T-helper 1 cell treated with Interleukin-12 subunit alpha and Interleukin-12 subunit beta and Interleukin-4 antibody, amounts not matched to agents 30 μg/mL and 1 μg/mL, for 36 hours (primary cell): ENCODE data around the gene THOP1.

Experiments used
- H3K27ac Mint-ChIP-seq: one replicate; pipeline ENCODE4 v1.8.0; 2021; ENCODE audit warnings: mild to moderate bottlenecking, mixed read lengths
- H3K27me3 Mint-ChIP-seq: one replicate; pipeline ENCODE4 v1.8.0; 2021; ENCODE audit warnings: low read depth, mixed read lengths
- H3K36me3 Mint-ChIP-seq: one replicate; pipeline ENCODE4 v1.8.0; 2021; ENCODE audit warnings: low read depth, mixed read lengths
- H3K4me1 Mint-ChIP-seq: one replicate; pipeline ENCODE4 v1.8.0; 2021; ENCODE audit warnings: low read depth, mixed read lengths
- H3K4me3 Mint-ChIP-seq: one replicate; pipeline ENCODE4 v1.8.0; 2021; ENCODE audit warnings: mild to moderate bottlenecking, moderate library complexity, mixed read lengths
- H3K9me3 Mint-ChIP-seq: one replicate; pipeline ENCODE4 v1.8.0; 2021; ENCODE audit warnings: mixed read lengths

THOP1 gene

DNA sequence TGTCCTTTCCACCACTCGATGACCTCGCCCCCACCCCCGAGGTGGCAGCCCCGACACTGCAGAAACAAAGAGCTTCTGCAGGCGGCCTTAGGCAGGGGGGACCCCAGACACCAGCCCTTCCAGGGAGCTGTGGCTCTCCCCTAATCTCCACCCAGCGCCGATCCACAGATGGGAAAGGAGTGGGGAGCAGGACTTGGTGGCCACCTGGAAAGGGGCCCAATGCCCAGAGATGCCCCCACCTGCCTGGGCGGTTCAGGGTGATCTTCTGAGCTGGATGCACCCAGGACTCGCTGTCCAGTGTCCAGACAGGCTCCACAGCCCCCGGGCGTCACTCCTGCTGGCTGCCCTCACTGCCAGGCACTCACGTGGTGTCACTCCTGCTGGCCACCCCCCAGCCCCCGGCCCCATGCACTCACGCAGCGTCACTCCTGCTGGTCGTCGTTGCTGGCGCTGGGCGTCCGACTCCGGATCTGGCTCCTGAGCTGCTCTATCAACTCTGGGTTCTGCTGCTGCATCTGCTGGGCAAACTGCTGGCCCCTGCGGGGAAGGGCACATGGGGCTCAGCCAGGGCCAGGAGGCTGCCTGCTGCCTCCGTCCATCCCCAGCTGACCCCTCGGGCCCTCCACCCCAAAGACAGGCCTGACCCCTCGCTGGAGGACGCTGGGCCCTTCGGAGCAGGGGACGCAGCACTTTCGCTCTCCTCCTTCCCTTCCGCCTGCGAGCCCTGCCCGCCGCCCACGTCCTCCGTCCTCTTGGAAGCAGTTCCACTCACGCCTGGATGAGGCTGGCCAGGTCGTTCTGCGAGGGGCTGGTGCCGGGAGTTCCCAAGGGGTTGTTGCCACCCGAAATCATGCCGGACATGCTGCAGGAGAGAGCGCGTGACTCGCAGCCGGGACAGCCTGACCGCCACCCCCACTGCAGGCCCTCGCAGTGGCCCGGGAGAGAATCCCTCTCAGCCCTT lies 28.1 kb upstream of the THOP1 start:
- Mint-ChIP-seq H3K4me1 (no peaks in the 10 kb centered on the region), H3K4me3 (no peak overlapping the region), H3K36me3 (peaks cover 12% of the 10 kb centered on the region), H3K9me3 (no peaks in the 10 kb centered on the region), H3K27ac (no peak overlapping the region), H3K27me3 (no peaks in the 10 kb centered on the region)

- no peak overlapping the region for H3K27ac Mint-ChIP-seq
- no peaks in the 10 kb centered on the region for H3K4me1 Mint-ChIP-seq
- H3K36me3 Mint-ChIP-seq = peaks cover 12% of the 10 kb centered on the region
- H3K4me3 Mint-ChIP-seq = no peak overlapping the region
- no peaks in the 10 kb centered on the region for H3K9me3 Mint-ChIP-seq
- no peaks in the 10 kb centered on the region for H3K27me3 Mint-ChIP-seq
Observed at GRCh38 chr19:2758601-2759313, 26.5 kb upstream of the THOP1 start.

DNA sequence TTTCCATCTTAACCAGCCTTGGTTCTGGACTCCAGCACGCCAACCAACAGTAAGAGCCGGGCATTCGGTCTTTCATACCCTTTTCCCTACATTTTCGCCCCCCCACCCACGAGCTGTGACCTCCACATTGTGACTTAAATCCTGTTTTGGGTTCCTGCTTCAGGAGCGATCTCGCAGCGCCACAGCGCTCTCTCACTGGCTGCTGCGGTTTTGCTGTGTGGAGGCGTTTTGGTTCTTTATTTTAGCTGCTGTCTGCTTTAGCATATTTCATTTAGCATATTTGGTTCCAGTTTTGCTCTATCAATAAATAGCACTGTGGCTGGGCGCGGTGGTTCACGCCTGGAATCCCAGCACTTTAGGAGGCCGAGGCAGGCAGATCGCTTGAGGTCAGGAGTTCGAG lies 25.9 kb upstream of the THOP1 start:
- Mint-ChIP-seq H3K9me3 (no peaks in the 10 kb centered on the region), H3K4me1 (no peaks in the 10 kb centered on the region), H3K27ac (no peak overlapping the region), H3K27me3 (no peaks in the 10 kb centered on the region), H3K4me3 (no peak overlapping the region), H3K36me3 (peaks cover 12% of the 10 kb centered on the region)

DNA sequence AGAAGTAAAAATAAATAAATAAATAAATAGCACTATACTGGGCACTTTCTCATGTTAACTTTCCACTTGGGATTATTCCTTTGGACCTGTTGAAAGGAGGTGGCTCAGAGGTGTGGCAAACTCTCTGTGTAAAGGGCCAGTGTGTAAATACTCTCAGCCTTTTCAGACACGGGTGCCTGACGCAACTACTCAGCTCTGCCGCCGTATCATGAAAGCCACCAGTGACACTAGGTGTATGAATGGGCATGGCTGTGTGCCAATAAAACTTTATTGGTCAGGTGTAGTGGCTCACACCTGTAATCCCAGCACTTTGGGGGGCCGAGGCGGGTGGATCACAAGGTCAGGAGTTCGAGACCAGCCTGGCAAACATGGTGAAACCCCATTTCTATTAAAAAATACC lies 25.3 kb upstream of the THOP1 start:
- H3K4me3 Mint-ChIP-seq = no peak overlapping the region
- H3K9me3 Mint-ChIP-seq = no peaks in the 10 kb centered on the region
- no peaks in the 10 kb centered on the region for H3K4me1 Mint-ChIP-seq
- H3K27ac Mint-ChIP-seq = no peak overlapping the region
- no peaks in the 10 kb centered on the region for H3K27me3 Mint-ChIP-seq
- peaks cover 14% of the 10 kb centered on the region for H3K36me3 Mint-ChIP-seq

- Mint-ChIP-seq H3K36me3 (peaks cover 11% of the 10 kb centered on the region), H3K27ac (no peak overlapping the region), H3K9me3 (no peaks in the 10 kb centered on the region), H3K4me1 (no peaks in the 10 kb centered on the region), H3K4me3 (no peak overlapping the region), H3K27me3 (no peaks in the 10 kb centered on the region)
Observed at GRCh38 chr19:2761309-2761677, 24.0 kb upstream of the THOP1 start.

GRCh38 chr19:2761876-2762782 lies 23.2 kb upstream of the THOP1 start:
- Mint-ChIP-seq H3K36me3 (peaks cover 13% of the 10 kb centered on the region), H3K27me3 (no peaks in the 10 kb centered on the region), H3K9me3 (no peaks in the 10 kb centered on the region), H3K4me3 (no peak overlapping the region), H3K27ac (no peak overlapping the region), H3K4me1 (no peaks in the 10 kb centered on the region)

DNA sequence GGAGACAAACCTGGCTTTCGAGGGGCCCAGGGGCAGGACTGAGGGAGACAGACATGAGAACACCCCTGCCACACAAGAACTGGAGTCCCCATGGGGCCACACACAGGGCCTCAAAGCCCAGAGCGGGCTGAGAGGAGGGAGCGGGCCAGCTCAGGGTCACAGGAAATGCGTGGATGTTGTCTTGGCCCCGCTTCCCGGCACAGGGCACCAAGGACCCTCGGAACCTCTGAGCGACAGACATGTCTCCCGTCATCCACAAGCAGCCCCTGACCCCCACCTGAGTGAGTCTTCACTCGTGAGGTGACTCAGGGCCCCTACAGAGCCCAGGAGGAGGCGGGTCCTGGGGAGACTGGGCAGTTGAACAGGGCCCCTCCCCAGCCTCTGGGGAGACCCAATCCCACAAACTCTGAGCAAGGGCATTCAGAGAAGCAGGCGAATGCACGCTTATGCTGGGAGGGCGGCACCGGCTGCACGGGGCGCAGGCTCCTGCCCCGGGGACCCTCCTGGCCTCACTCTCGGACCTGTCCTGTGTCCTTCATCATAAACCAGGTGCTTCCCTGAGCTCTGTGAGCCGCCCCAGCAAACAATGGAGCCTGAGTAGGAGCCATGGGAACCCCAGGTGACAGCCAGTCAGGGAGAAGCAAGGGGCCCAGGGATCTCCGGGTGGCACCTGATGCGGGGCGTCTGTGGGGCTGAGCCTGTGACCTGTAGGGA lies 22.4 kb upstream of the THOP1 start:
- H3K27ac Mint-ChIP-seq = no peak overlapping the region
- no peaks in the 10 kb centered on the region for H3K4me1 Mint-ChIP-seq
- H3K27me3 Mint-ChIP-seq = no peaks in the 10 kb centered on the region
- no peaks in the 10 kb centered on the region for H3K9me3 Mint-ChIP-seq
- no peak overlapping the region for H3K4me3 Mint-ChIP-seq
- peaks cover 12% of the 10 kb centered on the region for H3K36me3 Mint-ChIP-seq

GRCh38 chr19:2763687-2764086 lies 21.6 kb upstream of the THOP1 start:
- H3K27ac Mint-ChIP-seq = no peak overlapping the region
- H3K4me3 Mint-ChIP-seq = no peak overlapping the region
- H3K27me3 Mint-ChIP-seq = no peaks in the 10 kb centered on the region
- H3K36me3 Mint-ChIP-seq = peaks cover 9% of the 10 kb centered on the region
- H3K9me3 Mint-ChIP-seq = no peaks in the 10 kb centered on the region
- no peaks in the 10 kb centered on the region for H3K4me1 Mint-ChIP-seq

DNA sequence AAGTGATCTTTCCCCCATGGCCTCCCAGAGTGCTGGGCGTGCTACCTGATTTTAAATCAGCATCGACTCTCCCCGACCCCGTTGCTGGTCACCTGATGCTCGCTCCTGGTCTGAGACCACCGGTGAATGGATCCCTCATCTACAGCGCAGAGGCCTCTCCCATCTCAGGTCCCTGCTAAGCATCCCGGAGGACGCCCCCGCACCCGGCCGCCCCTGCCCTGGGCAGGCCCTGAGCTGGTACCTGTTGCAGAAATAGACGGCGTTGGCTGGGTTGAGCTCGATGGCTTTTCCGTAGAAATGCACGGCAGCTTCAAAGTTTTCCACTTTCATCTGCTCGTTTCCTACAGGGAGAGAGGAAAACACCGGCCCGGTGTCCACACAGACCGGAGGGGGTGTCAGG lies 20.4 kb upstream of the THOP1 start:
- no peaks in the 10 kb centered on the region for H3K27me3 Mint-ChIP-seq
- H3K27ac Mint-ChIP-seq = no peak overlapping the region
- no peak overlapping the region for H3K4me3 Mint-ChIP-seq
- H3K36me3 Mint-ChIP-seq = peaks cover 4% of the 10 kb centered on the region
- H3K4me1 Mint-ChIP-seq = no peaks in the 10 kb centered on the region
- H3K9me3 Mint-ChIP-seq = no peaks in the 10 kb centered on the region

- H3K4me3 Mint-ChIP-seq = no peak overlapping the region
- H3K27me3 Mint-ChIP-seq = no peaks in the 10 kb centered on the region
- H3K36me3 Mint-ChIP-seq = peaks cover 4% of the 10 kb centered on the region
- H3K27ac Mint-ChIP-seq = no peak overlapping the region
- no peaks in the 10 kb centered on the region for H3K4me1 Mint-ChIP-seq
- H3K9me3 Mint-ChIP-seq = no peaks in the 10 kb centered on the region
Observed at GRCh38 chr19:2765376-2765775, 19.9 kb upstream of the THOP1 start.

GRCh38 chr19:2766594-2767372 lies 18.5 kb upstream of the THOP1 start:
- H3K27ac Mint-ChIP-seq = no peak overlapping the region
- no peaks in the 10 kb centered on the region for H3K4me1 Mint-ChIP-seq
- H3K4me3 Mint-ChIP-seq = no peak overlapping the region
- H3K36me3 Mint-ChIP-seq = peaks cover 4% of the 10 kb centered on the region
- H3K27me3 Mint-ChIP-seq = no peaks in the 10 kb centered on the region
- no peaks in the 10 kb centered on the region for H3K9me3 Mint-ChIP-seq

DNA sequence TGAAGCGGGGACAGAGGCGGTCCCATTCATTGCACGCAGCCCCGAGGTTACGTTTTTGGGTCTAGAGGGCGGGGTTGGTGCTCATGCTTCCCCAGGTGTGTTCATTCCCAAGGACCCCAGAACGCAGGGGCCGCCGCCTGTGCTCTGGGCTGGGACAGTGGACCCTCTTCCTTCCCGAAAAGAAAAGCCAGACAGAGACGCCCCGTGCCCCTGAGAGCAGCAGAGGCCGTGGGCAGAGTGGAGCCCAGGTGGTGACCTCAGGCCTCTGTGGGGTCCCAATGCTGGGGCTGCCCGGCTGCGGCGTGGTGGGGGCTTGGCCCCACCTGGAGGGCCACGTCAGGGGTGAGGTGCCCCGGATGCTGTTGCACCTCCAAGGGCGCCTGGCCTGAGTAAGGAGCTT lies 17.6 kb upstream of the THOP1 start:
- no peak overlapping the region for H3K4me3 Mint-ChIP-seq
- peaks cover 2% of the 10 kb centered on the region for H3K4me1 Mint-ChIP-seq
- H3K9me3 Mint-ChIP-seq = no peaks in the 10 kb centered on the region
- H3K36me3 Mint-ChIP-seq = peaks cover 4% of the 10 kb centered on the region
- H3K27ac Mint-ChIP-seq = no peak overlapping the region
- H3K27me3 Mint-ChIP-seq = no peaks in the 10 kb centered on the region

- H3K27ac Mint-ChIP-seq = no peak overlapping the region
- no peak overlapping the region for H3K4me3 Mint-ChIP-seq
- no peaks in the 10 kb centered on the region for H3K9me3 Mint-ChIP-seq
- H3K4me1 Mint-ChIP-seq = peaks cover 2% of the 10 kb centered on the region
- H3K27me3 Mint-ChIP-seq = no peaks in the 10 kb centered on the region
- H3K36me3 Mint-ChIP-seq = peaks cover 4% of the 10 kb centered on the region
Observed at GRCh38 chr19:2768365-2769132, 16.8 kb upstream of the THOP1 start.
